Skin of body (tissue), 3 donors: Measurements from ENCODE around the gene WIZ. TPM values are rescaled to one million over a fixed set of nuclear protein-coding genes. Genes with fewer than 3 reads are reported as not detected.

Experiments
- DNase-seq: peaks from one replicate; lab custom pipeline; 2025; lab: John Stamatoyannopoulos, UW
- small RNA-seq: library from RNA; depleted of rRNA; stranded (forward); fragments of <200 nt; gene quantifications from one replicate; pipeline ENCODE3, GENCODE V24; 2014; ENCODE audit warnings: low replicate concordance
- total RNA-seq: library from RNA; depleted of rRNA; stranded (reverse); fragments of >200 nt; gene quantifications from one replicate; pipeline ENCODE4 v1.2.3, GENCODE V29; 2014

Gene WIZ
- total RNA-seq, 1 donor from 2014 or later: 11.5 TPM

DNA sequence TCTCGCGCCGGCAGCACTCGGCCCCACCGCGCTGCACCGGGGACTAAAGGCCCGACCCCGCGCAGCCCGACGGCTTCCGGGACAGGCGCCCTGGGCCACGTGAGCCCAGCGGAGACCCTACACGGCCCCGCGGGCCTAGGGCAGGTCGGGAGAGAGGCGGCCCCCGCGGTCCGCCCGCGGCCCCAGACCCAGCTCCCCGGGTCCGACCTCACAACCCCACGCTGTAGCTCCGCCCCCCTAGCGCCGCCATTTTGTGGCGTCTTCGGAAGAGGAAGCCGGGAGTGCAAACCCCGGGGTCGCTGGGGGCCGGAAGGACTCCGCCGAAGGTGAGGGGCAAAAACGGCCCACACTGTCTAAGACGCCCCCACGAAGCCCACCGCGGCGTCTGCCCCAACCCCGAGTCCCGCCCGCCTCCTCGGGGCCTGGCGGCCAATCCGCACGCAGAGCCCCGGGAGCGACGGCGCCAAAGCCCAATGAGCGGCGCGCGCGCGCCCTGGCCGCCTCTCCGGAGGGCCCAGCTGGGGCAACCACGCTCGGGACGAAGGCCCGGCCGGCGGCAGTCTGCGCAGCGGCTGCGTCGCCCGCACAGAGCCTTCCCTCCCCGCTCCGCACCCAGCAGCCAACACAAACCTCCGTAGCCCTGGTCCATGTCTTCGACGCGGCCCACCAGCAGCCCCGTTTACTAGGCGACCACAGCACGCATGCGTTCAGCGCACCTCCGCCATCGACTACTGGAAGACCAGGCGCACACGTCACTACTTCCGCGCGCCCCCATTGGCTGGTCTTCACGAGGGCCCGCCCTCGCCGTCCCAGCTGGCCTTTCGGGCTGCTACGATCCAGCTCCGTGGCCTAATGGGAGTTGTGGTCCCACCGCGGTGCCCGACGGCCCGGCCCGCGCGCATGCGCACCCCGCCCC lies 70.4 kb downstream of the WIZ start, which contains the start of gene AKAP8:
TSS of gene AKAP8 (minus strand) at position 705 of the 916 bp plus-strand sequence. CDS start at position 649, 56 bp downstream.
- peak; percentile 98 for DNase-seq

GRCh38 chr19:15378534-15379082 lies 71.1 kb downstream of the WIZ start:
- DNase-seq: peak; percentile 58

GRCh38 chr19:15374796-15375440 lies 74.8 kb downstream of the WIZ start:
- DNase-seq: no peak

DNA sequence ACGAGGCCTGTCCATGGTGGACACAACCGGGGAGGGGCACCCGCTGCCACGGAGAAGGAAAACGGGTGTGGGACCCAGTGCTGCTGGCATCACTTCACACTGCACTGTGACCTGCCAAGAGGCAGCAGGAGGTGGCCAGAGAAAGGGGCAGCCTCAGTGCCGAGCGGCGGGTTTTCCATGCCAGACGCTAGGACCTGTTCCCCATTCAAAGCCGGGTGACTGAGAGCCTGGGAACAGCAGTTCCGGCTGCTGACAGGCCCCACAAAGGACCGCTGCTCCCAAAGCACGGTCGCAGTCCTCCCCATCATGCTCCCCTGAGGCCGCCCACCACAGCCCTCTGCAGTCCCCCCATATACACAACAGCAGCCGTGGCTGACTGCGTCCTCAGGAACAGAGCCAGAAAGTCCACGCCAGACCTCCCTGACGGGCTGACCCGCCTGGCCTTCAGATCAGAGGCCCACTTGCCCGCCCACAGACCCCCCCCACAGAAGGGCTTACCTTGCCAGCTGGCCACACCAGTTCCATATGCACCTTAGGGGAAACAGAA lies 75.6 kb downstream of the WIZ start:
- DNase-seq: no peak

DNA sequence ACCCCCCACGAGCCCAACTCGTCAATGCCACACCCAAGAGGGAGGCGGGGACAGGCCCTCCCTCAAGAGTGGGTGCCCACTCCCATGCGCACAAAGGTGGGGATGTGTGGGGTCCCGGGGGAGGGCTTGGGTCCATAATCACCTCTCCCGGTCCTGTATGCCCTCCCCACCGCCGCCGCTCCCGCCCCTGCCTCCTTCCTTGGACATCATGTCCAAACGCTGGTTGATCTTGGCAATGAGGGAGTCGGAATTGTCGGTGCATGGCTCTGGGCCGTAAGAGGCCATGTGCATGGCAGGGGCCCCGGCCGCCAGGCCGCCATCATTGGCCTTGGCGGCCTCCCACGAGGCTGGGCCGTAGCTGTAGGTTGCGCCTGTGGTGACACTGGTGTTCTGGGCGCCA lies 76.1 kb downstream of the WIZ start:
- DNase-seq: no peak

DNA sequence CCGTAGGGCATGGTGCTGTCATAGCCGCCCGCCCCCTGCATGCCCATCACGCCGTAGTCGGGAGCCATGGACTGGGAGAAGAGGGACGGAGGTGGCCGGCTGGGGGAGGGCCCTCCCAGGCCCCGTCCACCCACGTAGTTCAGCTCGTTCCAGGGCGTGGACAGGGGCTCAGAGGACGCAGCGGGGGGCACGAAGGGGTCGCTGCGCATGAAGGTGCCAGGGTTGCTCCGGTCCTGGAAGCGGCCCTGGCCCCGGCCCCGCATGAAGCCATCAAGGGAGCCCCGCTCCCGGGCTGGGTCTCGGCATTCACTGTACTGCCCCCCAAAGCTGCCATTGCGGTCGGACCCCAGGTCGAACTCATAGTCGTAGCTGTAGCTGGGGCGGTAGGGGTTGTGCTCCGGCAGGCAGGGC lies 76.9 kb downstream of the WIZ start:
- no peak for DNase-seq

DNA sequence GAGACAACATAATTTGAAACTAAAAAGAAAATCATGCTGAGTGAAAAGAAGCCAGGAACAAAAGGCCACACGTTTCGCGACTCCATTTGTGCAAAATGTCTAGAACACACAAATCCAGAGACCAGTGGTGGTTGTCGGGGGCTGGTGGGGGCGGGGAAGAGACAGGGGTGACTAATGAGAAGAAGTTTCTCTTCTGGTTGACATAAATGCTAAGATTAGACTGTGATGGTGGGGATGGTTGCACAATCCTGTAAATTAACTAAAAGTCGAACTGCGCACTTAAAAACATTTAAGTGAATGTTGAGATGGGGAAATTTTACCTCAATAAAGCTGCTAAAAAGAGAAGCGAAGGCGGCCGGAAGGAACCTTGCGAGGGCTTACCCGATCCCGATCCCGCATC lies 77.3 kb downstream of the WIZ start:
- no peak for DNase-seq

DNA sequence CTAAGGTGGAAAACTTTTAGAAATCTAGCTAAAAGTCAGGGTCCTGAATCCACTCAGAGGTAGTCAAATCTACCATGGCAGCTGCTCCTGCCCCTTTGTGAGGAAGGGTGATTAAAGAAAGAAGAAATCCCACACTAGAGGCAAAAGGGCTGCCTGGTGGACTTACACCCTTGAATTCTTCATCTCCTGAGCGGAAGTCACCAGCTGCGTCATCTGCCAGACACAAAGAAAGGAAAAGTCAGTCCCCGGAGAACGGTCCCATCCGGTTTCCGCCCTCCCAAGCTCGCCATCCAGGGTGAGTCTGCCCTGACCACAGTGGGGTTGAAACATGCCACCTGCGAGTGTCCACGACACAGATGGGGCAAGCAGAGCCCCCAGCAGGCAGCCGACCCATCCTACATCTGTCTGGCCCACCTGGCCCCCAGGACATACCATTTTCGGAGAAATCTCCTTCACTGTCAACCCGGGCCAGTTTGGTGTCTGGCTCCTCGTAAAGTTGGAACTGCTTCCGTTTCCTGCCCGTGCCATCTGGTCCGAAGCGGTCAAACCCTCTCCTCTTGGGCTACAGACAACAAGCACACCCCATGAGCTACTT lies 77.9 kb downstream of the WIZ start:
- DNase-seq: no peak

GRCh38 chr19:15371119-15371518 lies 78.6 kb downstream of the WIZ start:
- DNase-seq: no peak

Small RNAs within 50 kb of the gene (small RNA-seq; reads per million reads assigned to genes)
- not detected for gene MIR1470

Other genes starting within 250 kb of the WIZ start
- 69.0 TPM for gene NOTCH3, start 249.0 kb downstream of the WIZ start, total RNA-seq
- 5.0 TPM for gene EPHX3, start 217.5 kb downstream of the WIZ start, total RNA-seq
- 23.1 TPM for gene BRD4, start 117.4 kb downstream of the WIZ start, total RNA-seq
- gene AKAP8, start 70.2 kb downstream of the WIZ start, total RNA-seq: 12.8 TPM
- gene AKAP8L, start 31.0 kb downstream of the WIZ start, total RNA-seq: 57.1 TPM
- gene RASAL3, start 14.6 kb upstream of the WIZ start, total RNA-seq: 0.99 TPM
- 1.1 TPM for gene PGLYRP2, start 29.5 kb upstream of the WIZ start, total RNA-seq
- 15.2 TPM for gene CYP4F22, start 58.6 kb upstream of the WIZ start, total RNA-seq
- gene CYP4F8, start 165.3 kb upstream of the WIZ start, total RNA-seq: 1.8 TPM
- 2.7 TPM for gene CYP4F3, start 190.9 kb upstream of the WIZ start, total RNA-seq
- gene CYP4F12, start 223.1 kb upstream of the WIZ start, total RNA-seq: 8.1 TPM